HG02852 (cell line): ENCODE measurements around the gene RAI1.
"Not testable (repeated sequence)": the region's sequence is repeated elsewhere in the genome, so short reads cannot be mapped to it uniquely, and the experiment has no call there.

ENCODE experiments used
- ATAC-seq: cut with Tn5 transposase; IDR thresholded peaks from one replicate; pipeline ENCODE4 v1.9.1; 2021; ENCODE audit warnings: mild to moderate bottlenecking, moderate library complexity; ENCODE audit not compliant: unreplicated experiment

The RAI1 gene

GRCh38 chr17:17796787-17797061, 115.5 kb downstream of the RAI1 start:
- ATAC-seq, result no peak

GRCh38 chr17:17797119-17797809, 116.0 kb downstream of the RAI1 start:
- no peak for ATAC-seq

GRCh38 chr17:17798010-17798556, 116.8 kb downstream of the RAI1 start:
- no peak for ATAC-seq

GRCh38 chr17:17798573-17799255, 117.5 kb downstream of the RAI1 start:
- no peak for ATAC-seq

GRCh38 chr17:17800504-17801021, 119.3 kb downstream of the RAI1 start:
- ATAC-seq, result no peak

GRCh38 chr17:17801800-17802481, 120.7 kb downstream of the RAI1 start:
- no peak for ATAC-seq

GRCh38 chr17:17804007-17804406, 122.7 kb downstream of the RAI1 start:
- no peak for ATAC-seq

GRCh38 chr17:17805575-17805974, 124.3 kb downstream of the RAI1 start:
- no peak for ATAC-seq

- no peak for ATAC-seq
These were observed 124.8 kb downstream of the RAI1 start for GRCh38 chr17:17806035-17806434.

- ATAC-seq, result no peak
These were observed 125.5 kb downstream of the RAI1 start for GRCh38 chr17:17806611-17807274.

GRCh38 chr17:17807440-17807839, 126.2 kb downstream of the RAI1 start:
- ATAC-seq, result no peak

- ATAC-seq, result not testable (repeated sequence)
These were observed 126.9 kb downstream of the RAI1 start for GRCh38 chr17:17808200-17808599.

GRCh38 chr17:17808706-17809432, 127.6 kb downstream of the RAI1 start:
- peak; percentile 67 for ATAC-seq

GRCh38 chr17:17809531-17810083, 128.3 kb downstream of the RAI1 start:
- no peak for ATAC-seq

- ATAC-seq, result no peak
These were observed 129.0 kb downstream of the RAI1 start for GRCh38 chr17:17810084-17810894.

- ATAC-seq, result no peak
These were observed 129.6 kb downstream of the RAI1 start for GRCh38 chr17:17810895-17811248.

GRCh38 chr17:17811381-17812210, 130.3 kb downstream of the RAI1 start:
- no peak for ATAC-seq

GRCh38 chr17:17812211-17813054, 131.2 kb downstream of the RAI1 start:
- ATAC-seq, result no peak
